ENCODE data around the gene KLHL26. TPM values are rescaled to one million over a fixed set of nuclear protein-coding genes. Genes with fewer than 3 reads are reported as not detected.

Gene KLHL26
- total and polyA plus RNA-seq, 2 of the 13 experiments (the other 11 are each of a cell fraction or from before 2014, with no cell fraction given) = 1.5 to 1.7 TPM

DNA sequence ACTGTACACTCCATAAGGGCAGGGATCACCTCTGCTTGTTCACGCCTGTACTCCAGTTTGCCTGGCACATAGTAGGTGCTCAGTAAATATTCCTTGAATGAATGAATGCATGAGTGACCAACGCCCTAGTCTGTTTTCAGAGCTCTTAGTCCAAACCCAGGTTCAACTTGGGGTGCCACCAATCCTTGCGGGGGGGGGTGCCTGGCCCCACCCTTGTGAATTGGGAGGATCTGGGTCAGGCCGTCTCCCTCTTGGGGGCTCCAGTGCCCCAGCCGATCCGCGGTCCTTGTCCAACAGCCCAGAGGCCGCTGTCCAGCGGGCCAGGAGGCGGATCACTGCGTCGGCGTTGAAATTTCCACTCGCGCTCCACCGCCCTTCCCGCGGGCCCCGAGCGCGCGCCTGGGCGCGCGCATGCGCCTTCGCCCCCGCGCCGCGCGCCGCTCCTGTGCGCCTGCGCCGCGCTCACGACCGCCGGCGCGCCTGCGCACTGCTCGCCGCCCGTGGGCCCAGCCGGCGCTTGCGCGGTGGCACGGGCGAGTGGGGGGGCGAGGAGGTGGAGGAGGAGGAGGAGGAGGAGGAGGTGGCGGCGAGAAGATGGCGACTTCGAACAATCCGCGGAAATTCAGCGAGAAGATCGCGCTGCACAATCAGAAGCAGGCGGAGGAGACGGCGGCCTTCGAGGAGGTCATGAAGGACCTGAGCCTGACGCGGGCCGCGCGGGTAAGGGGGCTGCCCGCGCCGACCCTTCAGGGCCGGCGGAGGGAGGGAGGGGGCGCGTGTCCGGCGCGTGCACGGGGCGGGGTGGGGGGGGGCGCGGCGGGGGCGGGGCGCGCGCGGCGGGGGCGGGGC, 46.5 kb downstream of the KLHL26 start, which contains the start of gene CRTC1 (continued):
- TF ChIP-seq POLR2AphosphoS5 (IDR thresholded peaks at IDR 0.05; ENCODE audit: low read depth, low read length) (peak; percentile 81), ZNF556 (CRISPR knock-in tag; IDR thresholded peaks at IDR 0.05; ENCODE audit: borderline replicate concordance) (peak; percentile 87), ZNF605 (CRISPR knock-in tag; IDR thresholded peaks at IDR 0.05) (peak; percentile 71), MED8 (CRISPR knock-in tag; IDR thresholded peaks at IDR 0.05; ENCODE audit: insufficient replicate concordance) (peak; percentile 18), HES4 (CRISPR knock-in tag; IDR thresholded peaks at IDR 0.05; ENCODE audit: borderline replicate concordance) (0 out of 2 replicates have a peak, but pooled peaks have one; percentile 54), FOSL2 (CRISPR knock-in tag; IDR thresholded peaks at IDR 0.05) (0 out of 2 replicates have a peak, but pooled peaks have one; percentile 17), ZNF720 (CRISPR knock-in tag; IDR thresholded peaks at IDR 0.05) (no peak), ZBTB38 (CRISPR knock-in tag; IDR thresholded peaks at IDR 0.05) (peak; percentile 77), PAX8 (CRISPR knock-in tag; IDR thresholded peaks at IDR 0.05; ENCODE audit: borderline replicate concordance) (0 out of 2 replicates have a peak, but pooled peaks have one; percentile 56), GATAD1 (CRISPR knock-in tag; IDR thresholded peaks at IDR 0.05) (0 out of 2 replicates have a peak, but pooled peaks have one; percentile 19), SAFB2 (CRISPR knock-in tag; IDR thresholded peaks at IDR 0.05; ENCODE audit: borderline replicate concordance, low read depth) (0 out of 2 replicates have a peak, but pooled peaks have one; percentile 24), BORCS8-MEF2B (CRISPR knock-in tag; IDR thresholded peaks at IDR 0.05) (no peak), EZH2 (conservative IDR thresholded peaks at IDR 0.05; ENCODE audit: low read depth, low read length) (no peak), ZNF546 (CRISPR knock-in tag; conservative IDR thresholded peaks at IDR 0.05) (peak; percentile 66; the same call in 1 of the 2 replicates), ADNP (CRISPR knock-in tag; IDR thresholded peaks at IDR 0.05) (peak; percentile 69; the same call in 1 of the 2 replicates), HDAC2 (CRISPR knock-in tag; IDR thresholded peaks at IDR 0.05) (peak; percentile 41; the same call in 1 of the 2 replicates), KDM1A (CRISPR knock-in tag; IDR thresholded peaks at IDR 0.05) (peak; percentile 41), FOXA1 (IDR thresholded peaks at IDR 0.05) (no peak), FOXA1 (CRISPR knock-in tag; IDR thresholded peaks at IDR 0.05) (peak; percentile 21; the same call in 1 of the 2 replicates), ZSCAN29 (CRISPR knock-in tag; conservative IDR thresholded peaks at IDR 0.05) (0 out of 2 replicates have a peak, but pooled peaks have one; percentile 63), ZNF44 (CRISPR knock-in tag; IDR thresholded peaks at IDR 0.05) (0 out of 2 replicates have a peak, but pooled peaks have one; percentile 28)
- TF ChIP-seq, protein P1, sequence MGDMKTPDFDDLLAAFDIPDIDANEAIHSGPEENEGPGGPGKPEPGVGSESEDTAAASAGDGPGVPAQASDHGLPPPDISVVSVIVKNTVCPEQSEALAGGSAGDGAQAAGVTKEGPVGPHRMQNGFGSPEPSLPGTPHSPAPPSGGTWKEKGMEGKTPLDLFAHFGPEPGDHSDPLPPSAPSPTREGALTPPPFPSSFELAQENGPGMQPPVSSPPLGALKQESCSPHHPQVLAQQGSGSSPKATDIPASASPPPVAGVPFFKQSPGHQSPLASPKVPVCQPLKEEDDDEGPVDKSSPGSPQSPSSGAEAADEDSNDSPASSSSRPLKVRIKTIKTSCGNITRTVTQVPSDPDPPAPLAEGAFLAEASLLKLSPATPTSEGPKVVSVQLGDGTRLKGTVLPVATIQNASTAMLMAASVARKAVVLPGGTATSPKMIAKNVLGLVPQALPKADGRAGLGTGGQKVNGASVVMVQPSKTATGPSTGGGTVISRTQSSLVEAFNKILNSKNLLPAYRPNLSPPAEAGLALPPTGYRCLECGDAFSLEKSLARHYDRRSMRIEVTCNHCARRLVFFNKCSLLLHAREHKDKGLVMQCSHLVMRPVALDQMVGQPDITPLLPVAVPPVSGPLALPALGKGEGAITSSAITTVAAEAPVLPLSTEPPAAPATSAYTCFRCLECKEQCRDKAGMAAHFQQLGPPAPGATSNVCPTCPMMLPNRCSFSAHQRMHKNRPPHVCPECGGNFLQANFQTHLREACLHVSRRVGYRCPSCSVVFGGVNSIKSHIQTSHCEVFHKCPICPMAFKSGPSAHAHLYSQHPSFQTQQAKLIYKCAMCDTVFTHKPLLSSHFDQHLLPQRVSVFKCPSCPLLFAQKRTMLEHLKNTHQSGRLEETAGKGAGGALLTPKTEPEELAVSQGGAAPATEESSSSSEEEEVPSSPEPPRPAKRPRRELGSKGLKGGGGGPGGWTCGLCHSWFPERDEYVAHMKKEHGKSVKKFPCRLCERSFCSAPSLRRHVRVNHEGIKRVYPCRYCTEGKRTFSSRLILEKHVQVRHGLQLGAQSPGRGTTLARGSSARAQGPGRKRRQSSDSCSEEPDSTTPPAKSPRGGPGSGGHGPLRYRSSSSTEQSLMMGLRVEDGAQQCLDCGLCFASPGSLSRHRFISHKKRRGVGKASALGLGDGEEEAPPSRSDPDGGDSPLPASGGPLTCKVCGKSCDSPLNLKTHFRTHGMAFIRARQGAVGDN (CRISPR knock-in tag; IDR thresholded peaks at IDR 0.05) = peak; percentile 79
- TF ChIP-seq, protein P2, sequence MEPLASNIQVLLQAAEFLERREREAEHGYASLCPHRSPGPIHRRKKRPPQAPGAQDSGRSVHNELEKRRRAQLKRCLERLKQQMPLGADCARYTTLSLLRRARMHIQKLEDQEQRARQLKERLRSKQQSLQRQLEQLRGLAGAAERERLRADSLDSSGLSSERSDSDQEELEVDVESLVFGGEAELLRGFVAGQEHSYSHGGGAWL (CRISPR knock-in tag; IDR thresholded peaks at IDR 0.05) = 0 out of 2 replicates have a peak, but pooled peaks have one; percentile 8
- TF ChIP-seq, protein P3, sequence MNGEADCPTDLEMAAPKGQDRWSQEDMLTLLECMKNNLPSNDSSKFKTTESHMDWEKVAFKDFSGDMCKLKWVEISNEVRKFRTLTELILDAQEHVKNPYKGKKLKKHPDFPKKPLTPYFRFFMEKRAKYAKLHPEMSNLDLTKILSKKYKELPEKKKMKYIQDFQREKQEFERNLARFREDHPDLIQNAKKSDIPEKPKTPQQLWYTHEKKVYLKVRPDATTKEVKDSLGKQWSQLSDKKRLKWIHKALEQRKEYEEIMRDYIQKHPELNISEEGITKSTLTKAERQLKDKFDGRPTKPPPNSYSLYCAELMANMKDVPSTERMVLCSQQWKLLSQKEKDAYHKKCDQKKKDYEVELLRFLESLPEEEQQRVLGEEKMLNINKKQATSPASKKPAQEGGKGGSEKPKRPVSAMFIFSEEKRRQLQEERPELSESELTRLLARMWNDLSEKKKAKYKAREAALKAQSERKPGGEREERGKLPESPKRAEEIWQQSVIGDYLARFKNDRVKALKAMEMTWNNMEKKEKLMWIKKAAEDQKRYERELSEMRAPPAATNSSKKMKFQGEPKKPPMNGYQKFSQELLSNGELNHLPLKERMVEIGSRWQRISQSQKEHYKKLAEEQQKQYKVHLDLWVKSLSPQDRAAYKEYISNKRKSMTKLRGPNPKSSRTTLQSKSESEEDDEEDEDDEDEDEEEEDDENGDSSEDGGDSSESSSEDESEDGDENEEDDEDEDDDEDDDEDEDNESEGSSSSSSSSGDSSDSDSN (CRISPR knock-in tag; IDR thresholded peaks at IDR 0.05) = peak; percentile 97
